Lower leg skin (tissue), 3 donors: ENCODE data around the gene KIAA0930.

Experiments
- CTCF ChIP-seq, 3 donors: fragments of 450-650 bp; IDR thresholded peaks; one replicate each; pipeline ENCODE4 v1.5.1; 2016; ENCODE audit warnings: antibody characterized with exemption in 3 of 3, mild to moderate bottlenecking in 3 of 3, moderate library complexity in 2 of 3
- POLR2A ChIP-seq, 2 donors: fragments of 450-650 bp; IDR thresholded peaks; one replicate each; pipeline ENCODE4 v1.6.1; 2016 to 2017; ENCODE audit warnings: antibody characterized with exemption in 2 of 2, mild to moderate bottlenecking in 1 of 2, moderate library complexity in 1 of 2

- no peak for TF ChIP-seq CTCF (IDR thresholded peaks at IDR 0.05)
- no peak for TF ChIP-seq POLR2A (IDR thresholded peaks at IDR 0.05)
Observed at GRCh38 chr22:45210174-45210573, 30.5 kb downstream of the KIAA0930 start.
